ENCODE results near the gene USP5. TPM values are rescaled to one million over a fixed set of nuclear protein-coding genes. Genes with fewer than 3 reads are reported as not detected.

Gene USP5
- total RNA-seq, 1 experiment from 2014 or later: 175 TPM

- TF ChIP-seq REST (IDR thresholded peaks at IDR 0.05; ENCODE audit: low read depth) (no peak), SIN3A (IDR thresholded peaks at IDR 0.05; ENCODE audit: low read depth) (no peak), CBX3 (IDR thresholded peaks at IDR 0.05; ENCODE audit: low read depth) (no peak), POLR2AphosphoS5 (IDR thresholded peaks at IDR 0.05; ENCODE audit: low read depth, low read length) (no peak)
Observed at GRCh38 chr12:6809056-6809455, 42.9 kb upstream of the USP5 start (continued).

- intact Hi-C loops (cut with micrococcal nuclease): no loop called here
- Histone ChIP-seq H3K9me3 (ENCODE audit: control insufficient read depth in 1 of 2, insufficient read depth in 1 of 2, low read depth in 1 of 2, low read length in 2 of 2) (no peaks in the 10 kb centered on the region), H3K9me2 (ENCODE audit: insufficient read depth) (no peaks in the 10 kb centered on the region), H3K36me3 (ENCODE audit: control insufficient read depth in 1 of 2, insufficient read depth in 2 of 2, low read length in 2 of 2) (no peaks in the 10 kb centered on the region), H3K79me2 (ENCODE audit: insufficient read depth, low read length) (no peaks in the 10 kb centered on the region), H3K4me1 (ENCODE audit: control insufficient read depth in 1 of 2, insufficient read depth in 2 of 2, low read length in 2 of 2) (peaks cover 2 to 8% of the 10 kb centered on the region in 2 experiments; a peak in 3 of 4 replicates), H4K20me1 (ENCODE audit: insufficient read depth) (no peaks in the 10 kb centered on the region), H2AFZ (ENCODE audit: low read depth, low read length, poor library complexity, severe bottlenecking) (no peak overlapping the region), H3K4me3 (replicated peaks in 1 of 2; ENCODE audit: low read depth in 1 of 2, low read length in 2 of 2) (no peak overlapping the region), H3K27ac (ENCODE audit: low read depth, low read length) (no peak overlapping the region), H3K9ac (ENCODE audit: low read length) (no peak overlapping the region), H3K27me3 (ENCODE audit: insufficient read depth, low read length) (no peaks in the 10 kb centered on the region), H3K4me2 (ENCODE audit: low read length) (no peak overlapping the region)
- ChIA-PET POLR2A (no interaction called here), CTCF (no interaction called here), RAD21 (ENCODE audit: low non-redundant PET in 1 of 2, low total read pairs in 2 of 2, uncharacterized antibody in 2 of 2, unreplicated experiment in 2 of 2) (no interaction called here)
- DNase-seq (ENCODE audit: low read depth, low spot score) (no peak), ATAC-seq (no peak)
- no TSS peak for BruUV-seq (replicated peaks)
- TF ChIP-seq CTCF (IDR thresholded peaks at IDR 0.05 in 2 of 3, conservative IDR thresholded peaks at IDR 0.05 in 1 of 3; ENCODE audit: borderline replicate concordance in 1 of 3, insufficient read depth in 1 of 3, low read depth in 2 of 3, low read length in 2 of 3) (no peak), REST (IDR thresholded peaks at IDR 0.05; ENCODE audit: low read depth) (no peak), SRF (IDR thresholded peaks at IDR 0.05; ENCODE audit: low read depth) (no peak), FOSL1 (IDR thresholded peaks at IDR 0.05; ENCODE audit: low read depth) (no peak), TCF7L2 (IDR thresholded peaks at IDR 0.05; ENCODE audit: borderline replicate concordance, extremely low read depth, insufficient read depth, insufficient read length) (no peak), POLR2AphosphoS5 (IDR thresholded peaks at IDR 0.05; ENCODE audit: low read depth, low read length) (no peak), ZNF274 (IDR thresholded peaks at IDR 0.05; ENCODE audit: low read depth, low read length) (no peak), YY1 (IDR thresholded peaks at IDR 0.05; ENCODE audit: extremely low read depth, insufficient replicate concordance, low read depth, low read length) (no peak), POLR2A (IDR thresholded peaks at IDR 0.05; ENCODE audit: borderline replicate concordance, extremely low read depth, insufficient read depth, insufficient read length) (no peak), ZFX (IDR thresholded peaks at IDR 0.05) (no peak), ATF3 (IDR thresholded peaks at IDR 0.05) (no peak), SIN3A (IDR thresholded peaks at IDR 0.05; ENCODE audit: low read depth) (no peak), JUND (IDR thresholded peaks at IDR 0.05) (no peak), SP1 (IDR thresholded peaks at IDR 0.05; ENCODE audit: low read depth) (no peak), EGR1 (IDR thresholded peaks at IDR 0.05; ENCODE audit: low read depth) (no peak), EZH2phosphoT487 (IDR thresholded peaks at IDR 0.05; ENCODE audit: borderline replicate concordance) (no peak)
Observed at GRCh38 chr12:6810758-6811157, 41.2 kb upstream of the USP5 start.
